HCT116 (cell line): ENCODE data around the gene DIS3L2.
"Not testable (repeated sequence)": the region's sequence is repeated elsewhere in the genome, so short reads cannot be mapped to it uniquely, and the experiment has no call there.

ENCODE experiments used
- CTCF ChIP-seq, 3 experiments: fragments of 200-600 bp in 1 of 3; sonication (generic) in 1 of 3; IDR thresholded peaks in 2 of 3; conservative IDR thresholded peaks in 1 of 3; 2 replicates each; pipeline ENCODE4 v1.5.1; 2012 to 2017; ENCODE audit warnings: low read depth in 2 of 3, low read length in 2 of 3, antibody characterized with exemption in 1 of 3, borderline replicate concordance in 1 of 3, control low read depth in 1 of 3, mild to moderate bottlenecking in 1 of 3, mixed read lengths in 1 of 3, mixed run types in 1 of 3, moderate library complexity in 1 of 3; ENCODE audit not compliant: insufficient read depth in 1 of 3
- POLR2AphosphoS5 ChIP-seq: IDR thresholded peaks from 2 replicates; pipeline ENCODE4 v1.6.1; 2011; ENCODE audit warnings: mild to moderate bottlenecking, low read depth, low read length, moderate library complexity
- SIN3A ChIP-seq: IDR thresholded peaks from 2 replicates; pipeline ENCODE4 v1.6.1; 2012; ENCODE audit warnings: low read depth

GRCh38 chr2:232370007-232370406 is 408.5 kb downstream of the DIS3L2 start:
- not testable (repeated sequence) for TF ChIP-seq CTCF (IDR thresholded peaks at IDR 0.05 in 2 of 3, conservative IDR thresholded peaks at IDR 0.05 in 1 of 3; ENCODE audit: borderline replicate concordance in 1 of 3, insufficient read depth in 1 of 3, low read depth in 2 of 3, low read length in 2 of 3); POLR2AphosphoS5; SIN3A
